AG04450 (cell line): ENCODE data around the gene MTCH1. TPM values are rescaled to one million over a fixed set of nuclear protein-coding genes. Genes with fewer than 3 reads are reported as not detected.

Experiments used
- CTCF ChIA-PET: fragments of 300-600, 350-600 bp; formaldehyde crosslinking; extraction: SDS; loops from one replicate; lab custom pipeline; 2022; ENCODE audit warnings: antibody characterized with exemption, inconsistent platforms; lab: Charles Lee
- POLR2A ChIA-PET: fragments of 350-600 bp; formaldehyde crosslinking; extraction: SDS; loops from one replicate; lab custom pipeline; 2021; ENCODE audit warnings: antibody characterized with exemption, inconsistent platforms; lab: Yijun Ruan, JAX
- DNase-seq: peaks from one replicate; pipeline ENCODE4 v3.0.0-alpha.2; 2011; ENCODE audit warnings: low read depth, low spot score
- H3K27ac ChIP-seq: one replicate; pipeline ENCODE4 v1.5.1; 2012; ENCODE audit warnings: low read depth, low read length, control low read depth
- H3K27me3 ChIP-seq: one replicate; pipeline ENCODE4 v1.6.0; 2012; ENCODE audit warnings: low read length; ENCODE audit not compliant: control insufficient read depth, insufficient read depth
- H3K4me3 ChIP-seq: 2 replicates; pipeline ENCODE4 v1.5.1; 2011; ENCODE audit warnings: mild to moderate bottlenecking, low read depth, low read length, control low read depth
- H3K9me3 ChIP-seq: 2 replicates; pipeline ENCODE4 v1.5.1; 2012; ENCODE audit warnings: low read length; ENCODE audit not compliant: control insufficient read depth, insufficient read depth
- CTCF ChIP-seq: IDR thresholded peaks from 2 replicates; pipeline ENCODE4 v1.5.1; 2011; ENCODE audit warnings: low read depth, low read length, control low read depth, inconsistent platforms
- polyA plus RNA-seq: library from polyadenylated mRNA; depleted of rRNA; stranded (reverse); fragments of >200 nt; gene quantifications from 2 replicates; pipeline ENCODE4 v1.2.3, GENCODE V29; 2011

The MTCH1 gene
- polyA plus RNA-seq, 1 experiment, result 149 TPM

GRCh38 chr6:37020812-37021211 lies 34.8 kb upstream of the MTCH1 start:
- H3K4me3 ChIP-seq, result no peak overlapping the region
- ChIA-PET CTCF (interaction anchor here (0.8 to 16.0 kb wide), 18 partner anchors 10 to 279 kb away, joined by 3 to 597 read pairs (median 6); partner anchors contain the start of genes C6orf89, PIM1 and PPIL1), POLR2A (interaction anchor here (1.3 kb wide), 1 partner anchor 148 kb away, joined by 4 read pairs; no protein-coding TSS in a partner anchor)
- no peaks in the 10 kb centered on the region for H3K9me3 ChIP-seq
- no peak overlapping the region for H3K27ac ChIP-seq
- DNase-seq, result no peak
- H3K27me3 ChIP-seq, result peaks cover 3% of the 10 kb centered on the region
- no peak for TF ChIP-seq CTCF

GRCh38 chr6:37020381-37020780 lies 34.4 kb upstream of the MTCH1 start:
- no peaks in the 10 kb centered on the region for H3K9me3 ChIP-seq
- H3K27ac ChIP-seq, result no peak overlapping the region
- DNase-seq, result no peak
- H3K27me3 ChIP-seq, result peaks cover 3% of the 10 kb centered on the region
- H3K4me3 ChIP-seq, result no peak overlapping the region
- ChIA-PET POLR2A (no interaction called here), CTCF (interaction anchor here (0.8 to 16.0 kb wide), 12 partner anchors 10 to 254 kb away, joined by 3 to 597 read pairs (median 6); partner anchors contain the start of genes C6orf89, PIM1 and PPIL1)
- no peak for TF ChIP-seq CTCF

GRCh38 chr6:37019065-37019450 lies 33.1 kb upstream of the MTCH1 start:
- ChIA-PET CTCF (interaction anchor here (0.5 to 16.0 kb wide), 21 partner anchors 10 to 258 kb away, joined by 3 to 597 read pairs (median 10); partner anchors contain the start of genes C6orf89, PIM1 and PPIL1), POLR2A (interaction anchor here (1.6 kb wide), 1 partner anchor 191 kb away, joined by 8 read pairs; no protein-coding TSS in a partner anchor)
- no peak for TF ChIP-seq CTCF
- H3K9me3 ChIP-seq, result no peaks in the 10 kb centered on the region; the same call in 1 of the 2 replicates
- no peak for DNase-seq
- H3K4me3 ChIP-seq, result no peak overlapping the region
- H3K27me3 ChIP-seq, result no peaks in the 10 kb centered on the region
- peak overlapping the region; percentile 2 for H3K27ac ChIP-seq

- DNase-seq, result peak; percentile 82
- ChIA-PET CTCF (interaction anchor here (0.5 to 16.0 kb wide), 75 partner anchors 8 to 328 kb away, joined by 3 to 597 read pairs (median 5); partner anchors contain the start of genes C6orf89, MTCH1, PIM1 and PPIL1), POLR2A (interaction anchor here (0.6 to 1.6 kb wide), 6 partner anchors 32 to 254 kb away, joined by 3 to 14 read pairs (median 6); partner anchors contain the start of genes C6orf89 and MTCH1)
- Histone ChIP-seq H3K27ac (no peak overlapping the region), H3K27me3 (no peaks in the 10 kb centered on the region), H3K4me3 (no peak overlapping the region), H3K9me3 (no peaks in the 10 kb centered on the region; the same call in 1 of the 2 replicates)
- peak; percentile 95 for TF ChIP-seq CTCF
These were observed 32.4 kb upstream of the MTCH1 start for GRCh38 chr6:37018198-37019064.
